Hepatocyte (in vitro differentiated cells): ENCODE measurements around the gene NEDD4.

Source experiments
- EZH2 ChIP-seq: fragments of 200-600 bp; sonication (generic); IDR thresholded peaks from 2 replicates; pipeline ENCODE4 v1.6.1; 2016; ENCODE audit warnings: antibody characterized with exemption, mild to moderate bottlenecking, borderline replicate concordance
- EZH2phosphoT487 ChIP-seq: fragments of 200-600 bp; sonication (generic); IDR thresholded peaks from one replicate; pipeline ENCODE4 v1.6.1; 2018; ENCODE audit warnings: antibody characterized with exemption, mild to moderate bottlenecking, low read depth, moderate library complexity; ENCODE audit not compliant: unreplicated experiment, severe bottlenecking
- TF ChIP-seq, protein P1 (sequence below): fragments of 200-600 bp; sonication (generic); IDR thresholded peaks from 2 replicates; pipeline ENCODE4 v1.5.1; 2016; ENCODE audit warnings: antibody characterized with exemption, mild to moderate bottlenecking; ENCODE audit not compliant: poor library complexity

- TF ChIP-seq, protein P1, sequence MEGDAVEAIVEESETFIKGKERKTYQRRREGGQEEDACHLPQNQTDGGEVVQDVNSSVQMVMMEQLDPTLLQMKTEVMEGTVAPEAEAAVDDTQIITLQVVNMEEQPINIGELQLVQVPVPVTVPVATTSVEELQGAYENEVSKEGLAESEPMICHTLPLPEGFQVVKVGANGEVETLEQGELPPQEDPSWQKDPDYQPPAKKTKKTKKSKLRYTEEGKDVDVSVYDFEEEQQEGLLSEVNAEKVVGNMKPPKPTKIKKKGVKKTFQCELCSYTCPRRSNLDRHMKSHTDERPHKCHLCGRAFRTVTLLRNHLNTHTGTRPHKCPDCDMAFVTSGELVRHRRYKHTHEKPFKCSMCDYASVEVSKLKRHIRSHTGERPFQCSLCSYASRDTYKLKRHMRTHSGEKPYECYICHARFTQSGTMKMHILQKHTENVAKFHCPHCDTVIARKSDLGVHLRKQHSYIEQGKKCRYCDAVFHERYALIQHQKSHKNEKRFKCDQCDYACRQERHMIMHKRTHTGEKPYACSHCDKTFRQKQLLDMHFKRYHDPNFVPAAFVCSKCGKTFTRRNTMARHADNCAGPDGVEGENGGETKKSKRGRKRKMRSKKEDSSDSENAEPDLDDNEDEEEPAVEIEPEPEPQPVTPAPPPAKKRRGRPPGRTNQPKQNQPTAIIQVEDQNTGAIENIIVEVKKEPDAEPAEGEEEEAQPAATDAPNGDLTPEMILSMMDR, result no peak
- TF ChIP-seq EZH2 (no peak), EZH2phosphoT487 (no peak)
Measured at GRCh38 chr15:55858661-55859060, 134.8 kb downstream of the NEDD4 start.
